Natural killer cell (primary cell): Measurements from ENCODE around the gene ZNF326. TPM values are rescaled to one million over a fixed set of nuclear protein-coding genes. Genes with fewer than 3 reads are reported as not detected.
A peak's percentile ranks its signal among the peaks of the same experiment; 100 is the strongest.

Experiments
- ATAC-seq, 3 donors: fragments of 150-1000 bp in 2 of 3; fragments of 200-7000 bp in 1 of 3; cut with Tn5 transposase; 1 replicate in 1 of 3; 2 replicates in 2 of 3; pipeline ENCODE4 v1.10.0; 2021; ENCODE audit warnings: mild to moderate bottlenecking in 2 of 3, moderate library complexity in 2 of 3
- DNase-seq, 2 donors: peaks; one replicate each; pipeline versions ENCODE4 v3.0.0 to v3.0.0-alpha.2; 2013 to 2021; ENCODE audit warnings: mixed read lengths in 1 of 2
- H3K27ac ChIP-seq: one replicate; pipeline ENCODE4 v1.5.1; 2013; ENCODE audit warnings: mild to moderate bottlenecking, low read length
- H3K27me3 ChIP-seq: one replicate; pipeline ENCODE4 v1.6.1; 2013; ENCODE audit warnings: low read length; ENCODE audit not compliant: control insufficient read depth, insufficient read depth
- H3K36me3 ChIP-seq: one replicate; pipeline ENCODE4 v1.6.1; 2013; ENCODE audit warnings: low read length; ENCODE audit not compliant: control insufficient read depth, insufficient read depth
- H3K4me1 ChIP-seq: one replicate; pipeline ENCODE4 v1.6.1; 2013; ENCODE audit warnings: low read length; ENCODE audit not compliant: control insufficient read depth, insufficient read depth
- H3K4me3 ChIP-seq: one replicate; pipeline ENCODE4 v1.5.1; 2013; ENCODE audit warnings: low read length
- H3K9me3 ChIP-seq: one replicate; pipeline ENCODE4 v1.6.1; 2013; ENCODE audit warnings: low read length; ENCODE audit not compliant: control insufficient read depth, insufficient read depth
- H3K27ac Mint-ChIP-seq, 2 donors: one replicate each; pipeline ENCODE4 v1.8.0; 2022; ENCODE audit warnings: mild to moderate bottlenecking in 2 of 2, mixed read lengths in 2 of 2, moderate library complexity in 1 of 2
- H3K27me3 Mint-ChIP-seq, 2 donors: one replicate each; pipeline ENCODE4 v1.8.0; 2022; ENCODE audit warnings: low read depth in 2 of 2, mixed read lengths in 2 of 2
- H3K36me3 Mint-ChIP-seq: one replicate; pipeline ENCODE4 v1.8.0; 2022; ENCODE audit warnings: mixed read lengths
- H3K4me1 Mint-ChIP-seq, 2 donors: one replicate each; pipeline ENCODE4 v1.8.0; 2022; ENCODE audit warnings: mixed read lengths in 2 of 2
- H3K4me3 Mint-ChIP-seq: one replicate; pipeline ENCODE4 v1.8.0; 2022; ENCODE audit warnings: mild to moderate bottlenecking, moderate library complexity, mixed read lengths
- H3K9me3 Mint-ChIP-seq, 2 donors: one replicate each; pipeline ENCODE4 v1.8.0; 2022; ENCODE audit warnings: mixed read lengths in 2 of 2
- CTCF ChIP-seq: fragments of 200-600 bp; IDR thresholded peaks from one replicate; pipeline ENCODE4 v1.8.0; 2022; ENCODE audit warnings: antibody characterized with exemption
- WGBS: methylation state at CpG from one replicate; pipeline ENCODE4 v1.1.7; 2013; ENCODE audit warnings: missing lambda C conversion rate; ENCODE audit not compliant: insufficient coverage; 5-methylcytosine and 5-hydroxymethylcytosine counted together
- intact Hi-C: fragments of 100-400 bp; cut with micrococcal nuclease; formaldehyde crosslinking; loops from one replicate; pipeline ENCODE4 v1.14.2; 2022
- total RNA-seq, 4 donors: library from RNA; stranded (reverse); fragments of 120-200 nt in 1 of 4; gene quantifications; one replicate each; pipeline versions ENCODE4 v1.2.3 to v1.2.4, GENCODE V29; 2013 to 2022

ZNF326 gene
- total RNA-seq, 3 donors from 2014 or later (not counting 1 experiment from before 2014, with no cell fraction given) = 44.4 to 49.2 (median 45.7) TPM

- peaks cover 2% of the 10 kb centered on the region for H3K27me3 ChIP-seq
- Mint-ChIP-seq H3K36me3 (no peaks in the 10 kb centered on the region), H3K27ac (peak overlapping the region; percentile 39 to 65), H3K27me3 (peaks cover 0 to 2% of the 10 kb centered on the region in 2 donors), H3K4me1 (peaks cover 41 to 43% of the 10 kb centered on the region in 2 donors), H3K9me3 (no peaks in the 10 kb centered on the region), H3K4me3 (peak overlapping the region; percentile 39)
- no peaks in the 10 kb centered on the region for H3K36me3 ChIP-seq
- 18% methylated on average over 1 of the region's 1 CpG for WGBS
- H3K4me1 ChIP-seq = peaks cover 34% of the 10 kb centered on the region
- ATAC-seq (peak; percentile 78 to 89 (median 82)), DNase-seq (peak; percentile 17 to 32)
- no peaks in the 10 kb centered on the region for H3K9me3 ChIP-seq
- no peak overlapping the region for H3K4me3 ChIP-seq
- intact Hi-C loops = no loop called here
- TF ChIP-seq CTCF = no peak
- no peak overlapping the region for H3K27ac ChIP-seq
Observed at GRCh38 chr1:89957107-89957506, 37.8 kb upstream of the ZNF326 start.

- Histone ChIP-seq H3K9me3 (no peaks in the 10 kb centered on the region), H3K4me3 (no peak overlapping the region), H3K36me3 (no peaks in the 10 kb centered on the region), H3K4me1 (peaks cover 33% of the 10 kb centered on the region), H3K27me3 (peaks cover 2% of the 10 kb centered on the region), H3K27ac (no peak overlapping the region)
- WGBS = 52% methylated on average over 7 of the region's 7 CpGs
- TF ChIP-seq CTCF = no peak
- ATAC-seq = peak; percentile 37 to 58 (median 45)
- Mint-ChIP-seq H3K27ac (no peak overlapping the region), H3K27me3 (peaks cover 0 to 3% of the 10 kb centered on the region in 2 donors), H3K4me1 (peaks cover 46 to 48% of the 10 kb centered on the region in 2 donors), H3K9me3 (no peaks in the 10 kb centered on the region), H3K4me3 (peak overlapping the region; percentile 47), H3K36me3 (no peaks in the 10 kb centered on the region)
- DNase-seq = no peak
- intact Hi-C loops = no loop called here
Observed at GRCh38 chr1:89958851-89959654, 35.9 kb upstream of the ZNF326 start.

GRCh38 chr1:89959719-89960118 is 35.2 kb upstream of the ZNF326 start:
- Histone ChIP-seq H3K4me3 (no peak overlapping the region), H3K4me1 (peaks cover 33% of the 10 kb centered on the region), H3K9me3 (no peaks in the 10 kb centered on the region), H3K27me3 (peaks cover 2% of the 10 kb centered on the region), H3K36me3 (no peaks in the 10 kb centered on the region), H3K27ac (no peak overlapping the region)
- Mint-ChIP-seq H3K27me3 (peaks cover 0 to 3% of the 10 kb centered on the region in 2 donors), H3K4me3 (no peak overlapping the region), H3K27ac (peak overlapping the region in 1 of 2 donors; percentile 32), H3K4me1 (peaks cover 46 to 48% of the 10 kb centered on the region in 2 donors), H3K36me3 (no peaks in the 10 kb centered on the region), H3K9me3 (no peaks in the 10 kb centered on the region)
- no peak for TF ChIP-seq CTCF
- 100% methylated on average over 1 of the region's 2 CpGs for WGBS
- intact Hi-C loops = no loop called here
- ATAC-seq = no peak
- DNase-seq = no peak
